PC-9 (cell line): ENCODE measurements around the gene LCA5L. TPM values are rescaled to one million over a fixed set of nuclear protein-coding genes. Genes with fewer than 3 reads are reported as not detected.

Source experiments
- BruUV-seq: library from RNA; stranded (reverse); fragments of 400-500 nt; replicated peaks from 2 replicates; lab custom pipeline; 2021; lab: Mats Ljungman, UMichigan
- CTCF ChIA-PET: fragments of 300-600 bp; sonication (Branson Sonifier 250); formaldehyde crosslinking; loops from one replicate; lab custom pipeline; 2022; ENCODE audit warnings: antibody characterized with exemption; lab: Charles Lee
- POLR2A ChIA-PET: fragments of 300-600 bp; sonication (Branson Sonifier 250); formaldehyde crosslinking; loops from one replicate; lab custom pipeline; 2022; ENCODE audit warnings: antibody characterized with exemption; ENCODE audit not compliant: unreplicated experiment; lab: Charles Lee
- DNase-seq, 2 experiments: peaks; one replicate each; pipeline versions ENCODE4 v3.0.0 to v3.0.0-alpha.2; 2015 to 2022; ENCODE audit warnings: mixed read lengths in 1 of 2
- H2AFZ ChIP-seq: fragments of 200-600 bp; sonication (generic); 2 replicates; pipeline ENCODE4 v1.8.1; 2017; ENCODE audit warnings: antibody characterized with exemption
- H3F3A ChIP-seq: fragments of 200-600 bp; sonication (generic); 2 replicates; pipeline ENCODE4 v1.8.1; 2017; ENCODE audit warnings: antibody characterized with exemption, mild to moderate bottlenecking, low read depth; ENCODE audit not compliant: insufficient read depth
- H3K27ac ChIP-seq: fragments of 200-600 bp; sonication (generic); 2 replicates; pipeline ENCODE4 v1.6.1; 2016; ENCODE audit warnings: mixed run types
- H3K27me3 ChIP-seq: fragments of 200-600 bp; sonication (generic); 2 replicates; pipeline ENCODE4 v1.6.1; 2016; ENCODE audit warnings: low read depth, mixed run types; ENCODE audit not compliant: insufficient read depth
- H3K36me3 ChIP-seq: fragments of 200-600 bp; sonication (generic); 2 replicates; pipeline ENCODE4 v1.6.1; 2016; ENCODE audit warnings: low read depth, mixed run types
- H3K4me1 ChIP-seq: fragments of 200-600 bp; sonication (generic); replicated peaks from 2 replicates; pipeline ENCODE4 v1.6.1; 2016; ENCODE audit warnings: mixed run types; ENCODE audit not compliant: insufficient read depth
- H3K4me2 ChIP-seq: fragments of 200-600 bp; sonication (generic); 2 replicates; pipeline ENCODE4 v1.6.1; 2017; ENCODE audit warnings: mixed run types
- H3K4me3 ChIP-seq: fragments of 200-600 bp; sonication (generic); 2 replicates; pipeline ENCODE4 v1.6.1; 2016; ENCODE audit warnings: mixed run types
- H3K79me2 ChIP-seq: fragments of 200-600 bp; sonication (generic); 2 replicates; pipeline ENCODE4 v1.6.1; 2017; ENCODE audit warnings: low read depth, mixed run types
- H3K9me2 ChIP-seq: fragments of 200-600 bp; sonication (generic); 2 replicates; pipeline ENCODE4 v1.8.1; 2017; ENCODE audit warnings: mild to moderate bottlenecking; ENCODE audit not compliant: insufficient read depth
- H3K9me3 ChIP-seq: fragments of 200-600 bp; sonication (generic); 2 replicates; pipeline ENCODE4 v1.8.1; 2016; ENCODE audit warnings: low read depth; ENCODE audit not compliant: insufficient read depth
- H4K20me1 ChIP-seq: fragments of 200-600 bp; sonication (generic); 2 replicates; pipeline ENCODE4 v1.8.1; 2017; ENCODE audit not compliant: insufficient read depth
- EZH2 ChIP-seq: fragments of 200-600 bp; sonication (generic); IDR thresholded peaks from 2 replicates; pipeline ENCODE4 v1.8.0; 2017; ENCODE audit warnings: antibody characterized with exemption, low read depth
- intact Hi-C: fragments of 100-400 bp; cut with micrococcal nuclease; formaldehyde crosslinking; loops from one replicate; pipeline ENCODE4 v1.10.0; 2022; ENCODE audit not compliant: unreplicated experiment
- total RNA-seq: library from RNA; stranded (reverse); gene quantifications from 2 replicates; pipeline ENCODE4 v1.2.3, GENCODE V29; 2021
- TF ChIP-seq, protein P1 (sequence below): fragments of 200-600 bp; sonication (generic); conservative IDR thresholded peaks from 2 replicates; pipeline ENCODE4 v1.6.1; 2017; ENCODE audit warnings: mixed run types, antibody characterized with exemption, mild to moderate bottlenecking, moderate library complexity

LCA5L gene
- total RNA-seq, 1 experiment from 2014 or later, result 2.4 TPM

DNA sequence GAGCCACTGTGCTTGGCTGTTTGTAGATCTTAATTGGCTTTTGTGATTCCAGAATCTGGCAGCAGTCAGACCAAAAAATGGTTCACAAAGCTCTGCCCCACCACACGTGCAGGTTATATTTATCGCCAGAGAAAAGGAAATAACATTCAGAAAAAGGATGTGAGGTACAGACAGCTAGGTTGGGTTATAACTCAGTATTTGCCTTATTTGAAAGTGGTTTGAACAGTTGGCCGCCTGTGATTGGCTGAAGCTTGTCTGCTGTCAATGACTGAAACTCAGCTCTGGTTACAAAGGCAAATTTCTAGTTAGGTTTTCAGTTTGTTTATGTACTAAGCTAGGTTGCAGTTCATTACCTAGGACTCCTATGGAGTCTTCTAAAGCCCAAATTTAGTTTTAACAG, 15.8 kb upstream of the LCA5L start:
- H3K4me1 ChIP-seq, result no peaks in the 10 kb centered on the region
- POLR2A ChIA-PET, result no interaction called here
- no peaks in the 10 kb centered on the region for H3K9me3 ChIP-seq
- no peak overlapping the region for H3K4me2 ChIP-seq
- intact Hi-C loops, result no loop called here
- H3K4me3 ChIP-seq, result no peak overlapping the region
- H3K79me2 ChIP-seq, result no peaks in the 10 kb centered on the region
- H2AFZ ChIP-seq, result no peak overlapping the region
- TF ChIP-seq EZH2, result no peak
- TF ChIP-seq, protein P1, sequence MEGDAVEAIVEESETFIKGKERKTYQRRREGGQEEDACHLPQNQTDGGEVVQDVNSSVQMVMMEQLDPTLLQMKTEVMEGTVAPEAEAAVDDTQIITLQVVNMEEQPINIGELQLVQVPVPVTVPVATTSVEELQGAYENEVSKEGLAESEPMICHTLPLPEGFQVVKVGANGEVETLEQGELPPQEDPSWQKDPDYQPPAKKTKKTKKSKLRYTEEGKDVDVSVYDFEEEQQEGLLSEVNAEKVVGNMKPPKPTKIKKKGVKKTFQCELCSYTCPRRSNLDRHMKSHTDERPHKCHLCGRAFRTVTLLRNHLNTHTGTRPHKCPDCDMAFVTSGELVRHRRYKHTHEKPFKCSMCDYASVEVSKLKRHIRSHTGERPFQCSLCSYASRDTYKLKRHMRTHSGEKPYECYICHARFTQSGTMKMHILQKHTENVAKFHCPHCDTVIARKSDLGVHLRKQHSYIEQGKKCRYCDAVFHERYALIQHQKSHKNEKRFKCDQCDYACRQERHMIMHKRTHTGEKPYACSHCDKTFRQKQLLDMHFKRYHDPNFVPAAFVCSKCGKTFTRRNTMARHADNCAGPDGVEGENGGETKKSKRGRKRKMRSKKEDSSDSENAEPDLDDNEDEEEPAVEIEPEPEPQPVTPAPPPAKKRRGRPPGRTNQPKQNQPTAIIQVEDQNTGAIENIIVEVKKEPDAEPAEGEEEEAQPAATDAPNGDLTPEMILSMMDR, result no peak
- no peak overlapping the region for H3K27ac ChIP-seq
- no peaks in the 10 kb centered on the region for H3K9me2 ChIP-seq
- H3F3A ChIP-seq, result no peaks in the 10 kb centered on the region
- H3K27me3 ChIP-seq, result no peaks in the 10 kb centered on the region
- CTCF ChIA-PET, result no interaction called here
- H4K20me1 ChIP-seq, result no peaks in the 10 kb centered on the region
- no TSS peak for BruUV-seq
- no peaks in the 10 kb centered on the region for H3K36me3 ChIP-seq
- no peak for DNase-seq

GRCh38 chr21:39456665-39457064, 11.1 kb upstream of the LCA5L start:
- Histone ChIP-seq H3K4me1 (no peaks in the 10 kb centered on the region), H2AFZ (no peak overlapping the region), H3K4me2 (no peak overlapping the region), H3K27ac (no peak overlapping the region), H3K9me2 (no peaks in the 10 kb centered on the region), H3K9me3 (no peaks in the 10 kb centered on the region), H3K27me3 (no peaks in the 10 kb centered on the region), H3K79me2 (no peaks in the 10 kb centered on the region), H3K36me3 (no peaks in the 10 kb centered on the region), H3K4me3 (no peak overlapping the region), H3F3A (no peaks in the 10 kb centered on the region), H4K20me1 (no peaks in the 10 kb centered on the region)
- CTCF ChIA-PET, result no interaction called here
- POLR2A ChIA-PET, result no interaction called here
- no TSS peak for BruUV-seq
- DNase-seq, result no peak
- TF ChIP-seq EZH2, result no peak
- TF ChIP-seq, protein P1, result peak; percentile 41; the same call in 1 of the 2 replicates
- intact Hi-C loops, result no loop called here

DNA sequence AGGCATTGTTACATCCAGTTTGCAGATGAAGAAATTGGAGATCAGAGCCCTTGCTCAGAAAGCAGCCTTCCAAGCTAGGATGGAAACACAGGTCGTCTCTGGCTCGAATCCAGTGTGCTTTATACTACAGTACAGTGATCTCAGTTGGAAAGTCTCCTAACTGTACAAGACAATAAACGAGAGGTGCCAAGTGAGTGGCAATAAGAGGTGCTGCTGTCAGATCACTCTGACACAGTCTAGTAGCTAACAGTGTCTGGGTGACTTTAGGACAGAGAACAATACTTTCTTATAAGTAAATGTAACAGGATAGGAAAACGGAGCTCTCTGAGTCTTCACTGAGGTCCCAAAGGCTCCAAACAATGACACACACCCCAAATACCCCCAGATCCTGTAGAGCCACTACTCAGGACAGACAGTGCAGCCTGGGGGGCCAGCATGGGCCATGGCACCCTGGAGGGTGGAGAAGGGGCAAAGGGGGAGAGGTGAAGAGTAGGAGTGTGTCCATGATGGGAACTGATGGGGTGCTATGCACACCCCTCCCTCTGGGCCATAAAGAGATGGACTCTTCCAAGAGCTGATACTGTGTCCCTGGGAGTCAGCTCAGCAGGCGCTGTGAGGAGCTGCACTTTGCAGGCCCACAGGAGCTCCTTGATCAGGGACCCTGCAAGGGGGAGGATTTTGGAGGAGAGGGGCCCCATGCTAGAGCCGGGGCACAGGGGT, 9.5 kb upstream of the LCA5L start:
- Histone ChIP-seq H3K4me2 (no peak overlapping the region), H3K27me3 (no peaks in the 10 kb centered on the region), H2AFZ (no peak overlapping the region), H3K4me3 (no peak overlapping the region), H4K20me1 (no peaks in the 10 kb centered on the region), H3K79me2 (no peaks in the 10 kb centered on the region), H3K36me3 (no peaks in the 10 kb centered on the region), H3F3A (no peaks in the 10 kb centered on the region), H3K4me1 (no peaks in the 10 kb centered on the region), H3K9me3 (no peaks in the 10 kb centered on the region), H3K9me2 (no peaks in the 10 kb centered on the region), H3K27ac (no peak overlapping the region)
- no peak for TF ChIP-seq EZH2
- TF ChIP-seq, protein P1, result no peak
- intact Hi-C loops, result no loop called here
- ChIA-PET POLR2A (no interaction called here), CTCF (no interaction called here)
- DNase-seq, result no peak
- no TSS peak for BruUV-seq
